Choroid plexus epithelial cell (primary cell): ENCODE results near the gene QPRT.
"Not testable (repeated sequence)": the region's sequence is repeated elsewhere in the genome, so short reads cannot be mapped to it uniquely, and the experiment has no call there.

Experiments
- DNase-seq: peaks from one replicate; pipeline ENCODE4 v3.0.0-alpha.2; 2010; ENCODE audit warnings: low read depth
- H3K4me3 ChIP-seq: 2 replicates; pipeline ENCODE4 v1.5.1; 2011; ENCODE audit warnings: low read depth, mild to moderate bottlenecking, control low read depth, low read length, moderate library complexity
- CTCF ChIP-seq: conservative IDR thresholded peaks from 2 replicates; pipeline ENCODE4 v1.5.1; 2011; ENCODE audit warnings: low read depth, mild to moderate bottlenecking, control low read depth, inconsistent platforms, low read length, moderate library complexity

QPRT gene

GRCh38 chr16:29663807-29664090, 15.2 kb upstream of the QPRT start:
- TF ChIP-seq CTCF = no peak
- no peak overlapping the region for H3K4me3 ChIP-seq
- DNase-seq = no peak

- no peak for DNase-seq
- H3K4me3 ChIP-seq = no peak overlapping the region
- no peak for TF ChIP-seq CTCF
These were observed 14.7 kb upstream of the QPRT start for GRCh38 chr16:29664091-29664921.

- H3K4me3 ChIP-seq = no peak overlapping the region
- no peak for TF ChIP-seq CTCF
- DNase-seq = no peak
These were observed 13.5 kb upstream of the QPRT start for GRCh38 chr16:29665294-29666077.

GRCh38 chr16:29667322-29667610, 11.7 kb upstream of the QPRT start:
- DNase-seq, H3K4me3 ChIP-seq: not testable (repeated sequence)

GRCh38 chr16:29667755-29668154, 11.2 kb upstream of the QPRT start:
- no peak for TF ChIP-seq CTCF
- no peak overlapping the region for H3K4me3 ChIP-seq
- no peak for DNase-seq

- H3K4me3 ChIP-seq = no peak overlapping the region
- TF ChIP-seq CTCF = no peak
- DNase-seq = no peak
These were observed 10.7 kb upstream of the QPRT start for GRCh38 chr16:29668267-29668666.

GRCh38 chr16:29673501-29673900, 5.5 kb upstream of the QPRT start:
- H3K4me3 ChIP-seq = no peak overlapping the region
- no peak for TF ChIP-seq CTCF
- DNase-seq = no peak
